ENCODE data around the gene TTN.

DNA sequence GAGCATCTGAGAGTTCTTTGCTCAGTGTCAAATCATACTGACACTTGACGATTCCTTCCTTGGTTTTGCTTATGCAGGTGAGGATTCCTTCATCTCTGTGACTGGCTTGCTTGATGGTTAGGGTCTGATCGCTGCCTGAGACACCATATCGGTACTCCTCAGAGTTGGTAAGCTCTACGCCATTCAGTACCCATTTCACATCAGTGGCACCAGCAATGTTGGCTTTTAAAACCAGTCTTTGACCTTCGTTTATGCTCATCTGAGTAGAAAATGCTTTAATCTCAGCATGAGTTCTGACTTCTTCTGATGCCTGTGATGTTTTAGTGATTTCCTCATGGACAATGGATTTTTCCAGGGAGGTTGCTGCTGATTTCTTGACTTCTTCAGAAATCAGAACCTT is 278.6 kb downstream of the TTN start:
- TF ChIP-seq, protein P1, sequence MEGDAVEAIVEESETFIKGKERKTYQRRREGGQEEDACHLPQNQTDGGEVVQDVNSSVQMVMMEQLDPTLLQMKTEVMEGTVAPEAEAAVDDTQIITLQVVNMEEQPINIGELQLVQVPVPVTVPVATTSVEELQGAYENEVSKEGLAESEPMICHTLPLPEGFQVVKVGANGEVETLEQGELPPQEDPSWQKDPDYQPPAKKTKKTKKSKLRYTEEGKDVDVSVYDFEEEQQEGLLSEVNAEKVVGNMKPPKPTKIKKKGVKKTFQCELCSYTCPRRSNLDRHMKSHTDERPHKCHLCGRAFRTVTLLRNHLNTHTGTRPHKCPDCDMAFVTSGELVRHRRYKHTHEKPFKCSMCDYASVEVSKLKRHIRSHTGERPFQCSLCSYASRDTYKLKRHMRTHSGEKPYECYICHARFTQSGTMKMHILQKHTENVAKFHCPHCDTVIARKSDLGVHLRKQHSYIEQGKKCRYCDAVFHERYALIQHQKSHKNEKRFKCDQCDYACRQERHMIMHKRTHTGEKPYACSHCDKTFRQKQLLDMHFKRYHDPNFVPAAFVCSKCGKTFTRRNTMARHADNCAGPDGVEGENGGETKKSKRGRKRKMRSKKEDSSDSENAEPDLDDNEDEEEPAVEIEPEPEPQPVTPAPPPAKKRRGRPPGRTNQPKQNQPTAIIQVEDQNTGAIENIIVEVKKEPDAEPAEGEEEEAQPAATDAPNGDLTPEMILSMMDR (conservative IDR thresholded peaks at IDR 0.05; ENCODE audit: low read depth, low read length): no peak
- TF ChIP-seq RAD21 (IDR thresholded peaks at IDR 0.05; ENCODE audit: low read length) (no peak), CEBPB (IDR thresholded peaks at IDR 0.05; ENCODE audit: low read depth, low read length) (no peak), POLR2A (IDR thresholded peaks at IDR 0.05; ENCODE audit: low read depth, low read length) (no peak), RFX5 (IDR thresholded peaks at IDR 0.05; ENCODE audit: low read depth, low read length) (no peak), MXI1 (IDR thresholded peaks at IDR 0.05; ENCODE audit: borderline replicate concordance, low read depth, low read length) (no peak)

All from IMR-90 (cell line).